IPS-20b (cell line): ENCODE results near the gene GRK5.

Experiments used
- H3K27ac ChIP-seq: one replicate; pipeline ENCODE4 v1.5.1; 2013; ENCODE audit warnings: low read length
- H3K27me3 ChIP-seq: 2 replicates; pipeline ENCODE4 v1.6.1; 2013; ENCODE audit warnings: mild to moderate bottlenecking, low read length, inconsistent platforms; ENCODE audit not compliant: insufficient read depth
- H3K36me3 ChIP-seq: 2 replicates; pipeline ENCODE4 v1.6.1; 2013; ENCODE audit warnings: low read depth, mild to moderate bottlenecking, inconsistent platforms, low read length, moderate library complexity; ENCODE audit not compliant: insufficient read depth
- H3K4me1 ChIP-seq: 2 replicates; pipeline ENCODE4 v1.6.1; 2013; ENCODE audit warnings: mild to moderate bottlenecking, control low read depth, inconsistent platforms, low read length, moderate library complexity; ENCODE audit not compliant: insufficient read depth
- H3K4me3 ChIP-seq: 2 replicates; pipeline ENCODE4 v1.5.1; 2013; ENCODE audit warnings: mild to moderate bottlenecking, low read length, inconsistent platforms
- H3K9ac ChIP-seq: 2 replicates; pipeline ENCODE4 v1.6.1; 2013; ENCODE audit warnings: low read depth, mild to moderate bottlenecking, inconsistent platforms, low read length, moderate library complexity
- H3K9me3 ChIP-seq: 2 replicates; pipeline ENCODE4 v1.6.1; 2013; ENCODE audit warnings: mild to moderate bottlenecking, low read depth, low read length, inconsistent platforms; ENCODE audit not compliant: insufficient read depth

The GRK5 gene

GRCh38 chr10:119391440-119392251 is 184.3 kb downstream of the GRK5 start:
- Histone ChIP-seq H3K9ac (no peak overlapping the region), H3K4me1 (no peaks in the 10 kb centered on the region), H3K9me3 (no peaks in the 10 kb centered on the region), H3K27ac (no peak overlapping the region), H3K36me3 (no peaks in the 10 kb centered on the region), H3K27me3 (no peaks in the 10 kb centered on the region), H3K4me3 (no peak overlapping the region)

DNA sequence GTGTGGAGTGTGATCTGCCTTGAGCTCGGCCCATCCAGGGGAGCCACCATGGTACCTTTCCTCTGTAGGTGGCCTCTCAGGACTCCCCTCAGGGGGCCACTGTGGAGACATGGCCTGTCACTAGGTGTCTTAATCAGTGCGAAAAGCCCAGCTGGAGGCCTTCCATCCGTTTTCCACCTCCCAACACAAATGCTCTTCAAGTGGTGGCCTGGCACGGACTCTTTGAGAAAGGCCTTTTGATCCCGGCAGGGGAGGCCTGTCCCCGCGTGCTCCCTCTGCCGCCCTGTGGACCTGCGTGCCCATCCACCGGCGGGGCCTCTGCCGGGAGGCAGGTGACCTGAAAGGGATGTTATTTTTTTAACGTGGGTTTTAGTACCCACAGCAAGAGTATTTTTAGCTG is 185.6 kb downstream of the GRK5 start:
- Histone ChIP-seq H3K4me1 (no peaks in the 10 kb centered on the region), H3K27ac (no peak overlapping the region), H3K27me3 (no peaks in the 10 kb centered on the region), H3K4me3 (no peak overlapping the region), H3K9me3 (no peaks in the 10 kb centered on the region), H3K36me3 (no peaks in the 10 kb centered on the region), H3K9ac (no peak overlapping the region)

DNA sequence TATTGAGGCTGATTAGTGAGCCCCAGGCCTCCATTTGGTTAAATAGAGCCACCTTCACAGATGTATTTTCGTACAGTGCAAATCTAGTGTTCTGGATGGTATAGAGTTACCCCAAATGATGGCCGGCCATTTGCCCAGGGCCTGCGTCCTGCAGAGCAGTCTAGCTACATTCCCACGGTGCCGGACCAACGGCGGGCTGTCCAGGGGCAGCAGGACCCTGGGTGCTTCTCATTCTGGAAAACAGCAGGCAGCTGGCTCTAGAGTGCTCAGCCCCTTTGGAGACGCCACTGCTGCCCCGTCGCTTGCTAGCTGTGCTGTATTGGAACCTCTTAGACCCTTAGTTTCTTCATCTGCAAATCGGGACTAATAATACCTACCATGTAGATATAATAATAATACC is 186.1 kb downstream of the GRK5 start:
- no peak overlapping the region for H3K9ac ChIP-seq
- no peaks in the 10 kb centered on the region for H3K27me3 ChIP-seq
- no peaks in the 10 kb centered on the region for H3K4me1 ChIP-seq
- H3K4me3 ChIP-seq = no peak overlapping the region
- H3K36me3 ChIP-seq = no peaks in the 10 kb centered on the region
- H3K27ac ChIP-seq = no peak overlapping the region
- no peaks in the 10 kb centered on the region for H3K9me3 ChIP-seq

DNA sequence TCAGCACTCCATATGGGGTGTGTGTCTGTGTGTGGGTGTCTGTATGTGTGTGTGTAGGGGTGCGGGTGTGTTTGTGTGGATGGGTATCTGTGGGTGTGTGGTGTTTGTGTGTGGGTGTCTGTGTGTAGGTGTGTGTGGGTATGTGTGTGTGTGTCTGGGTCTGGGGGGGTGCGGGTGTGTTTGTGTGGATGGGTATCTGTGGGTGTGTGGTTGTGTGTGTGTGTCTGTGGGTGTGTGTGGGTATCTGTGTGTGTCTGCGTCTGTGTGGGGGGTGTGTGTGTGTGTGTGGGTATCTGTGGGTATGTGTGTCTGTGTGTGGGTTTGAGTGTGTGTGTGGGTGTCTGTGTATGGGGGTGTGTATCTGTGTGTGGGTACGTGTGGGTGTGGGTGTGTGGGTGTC is 186.5 kb downstream of the GRK5 start:
- Histone ChIP-seq H3K9me3 (no peaks in the 10 kb centered on the region), H3K27me3 (no peaks in the 10 kb centered on the region), H3K4me3 (no peak overlapping the region), H3K27ac (no peak overlapping the region), H3K9ac (no peak overlapping the region), H3K4me1 (no peaks in the 10 kb centered on the region), H3K36me3 (no peaks in the 10 kb centered on the region)

- H3K4me3 ChIP-seq = no peak overlapping the region
- H3K4me1 ChIP-seq = no peaks in the 10 kb centered on the region
- no peaks in the 10 kb centered on the region for H3K9me3 ChIP-seq
- no peaks in the 10 kb centered on the region for H3K36me3 ChIP-seq
- no peak overlapping the region for H3K27ac ChIP-seq
- H3K27me3 ChIP-seq = no peaks in the 10 kb centered on the region
- H3K9ac ChIP-seq = no peak overlapping the region
Observed at GRCh38 chr10:119394657-119395279, 187.4 kb downstream of the GRK5 start.

GRCh38 chr10:119395280-119396007 is 188.1 kb downstream of the GRK5 start:
- no peaks in the 10 kb centered on the region for H3K4me1 ChIP-seq
- no peak overlapping the region for H3K27ac ChIP-seq
- no peaks in the 10 kb centered on the region for H3K27me3 ChIP-seq
- H3K9me3 ChIP-seq = no peaks in the 10 kb centered on the region
- H3K4me3 ChIP-seq = no peak overlapping the region
- H3K9ac ChIP-seq = no peak overlapping the region
- no peaks in the 10 kb centered on the region for H3K36me3 ChIP-seq

GRCh38 chr10:119396008-119396708 is 188.8 kb downstream of the GRK5 start:
- no peaks in the 10 kb centered on the region for H3K4me1 ChIP-seq

DNA sequence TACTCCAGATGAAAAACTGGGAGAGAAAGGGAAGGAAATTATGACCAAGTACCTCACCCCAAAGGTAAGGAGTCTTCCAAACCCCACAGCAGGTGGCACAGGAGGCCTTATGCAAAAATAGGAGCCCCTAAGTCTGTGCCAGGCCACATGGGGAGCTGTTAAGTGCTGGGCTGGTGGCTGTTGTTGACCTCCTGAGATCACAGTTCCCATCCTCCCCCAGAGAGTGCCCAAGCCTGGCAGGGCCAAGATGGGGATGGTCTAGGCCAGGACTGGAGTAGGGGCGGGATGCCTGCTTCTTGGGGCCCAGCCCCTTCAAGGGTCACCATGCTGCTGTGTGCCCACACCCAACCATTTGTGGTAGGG is 189.3 kb downstream of the GRK5 start:
- Histone ChIP-seq H3K4me3 (no peak overlapping the region), H3K4me1 (no peaks in the 10 kb centered on the region), H3K9ac (no peak overlapping the region), H3K27me3 (no peaks in the 10 kb centered on the region), H3K27ac (no peak overlapping the region), H3K9me3 (no peaks in the 10 kb centered on the region), H3K36me3 (no peaks in the 10 kb centered on the region)

More at GRCh38 chr10:119396008-119396708, 188.8 kb downstream of the GRK5 start:
- no peaks in the 10 kb centered on the region for H3K9me3 ChIP-seq
- H3K4me3 ChIP-seq = no peak overlapping the region
- no peaks in the 10 kb centered on the region for H3K27me3 ChIP-seq
- H3K27ac ChIP-seq = no peak overlapping the region
- H3K36me3 ChIP-seq = no peaks in the 10 kb centered on the region
- H3K9ac ChIP-seq = no peak overlapping the region

- Histone ChIP-seq H3K9me3 (no peaks in the 10 kb centered on the region), H3K4me3 (no peak overlapping the region), H3K9ac (no peak overlapping the region), H3K36me3 (no peaks in the 10 kb centered on the region), H3K27ac (no peak overlapping the region), H3K4me1 (no peaks in the 10 kb centered on the region), H3K27me3 (no peaks in the 10 kb centered on the region)
Observed at GRCh38 chr10:119397416-119397815, 190.0 kb downstream of the GRK5 start.

DNA sequence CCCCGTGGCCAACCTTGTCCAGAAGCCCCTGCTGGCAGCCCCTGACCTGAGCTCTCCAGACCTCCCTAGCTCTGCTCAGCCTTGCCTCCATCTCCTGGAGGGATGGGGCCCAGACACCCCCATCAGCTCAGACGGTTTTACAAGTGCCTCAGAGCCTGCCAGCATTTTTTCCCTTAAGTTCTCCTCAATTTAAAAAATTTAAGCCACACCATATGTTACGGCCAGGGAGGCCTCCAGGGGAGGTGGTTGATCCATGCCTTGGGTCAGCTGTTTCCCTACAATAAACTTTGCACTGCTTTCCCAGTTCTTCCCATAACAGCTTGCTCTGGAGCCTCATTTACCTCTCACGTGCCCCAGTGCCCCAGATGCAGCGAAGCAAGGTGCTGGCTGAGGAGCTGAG is 191.6 kb downstream of the GRK5 start:
- H3K36me3 ChIP-seq = no peaks in the 10 kb centered on the region
- no peak overlapping the region for H3K27ac ChIP-seq
- H3K4me3 ChIP-seq = no peak overlapping the region
- no peaks in the 10 kb centered on the region for H3K9me3 ChIP-seq
- H3K27me3 ChIP-seq = no peaks in the 10 kb centered on the region
- H3K9ac ChIP-seq = no peak overlapping the region
- no peaks in the 10 kb centered on the region for H3K4me1 ChIP-seq

GRCh38 chr10:119399466-119399865 is 192.1 kb downstream of the GRK5 start:
- Histone ChIP-seq H3K36me3 (no peaks in the 10 kb centered on the region), H3K9ac (no peak overlapping the region), H3K4me1 (no peaks in the 10 kb centered on the region), H3K27me3 (no peaks in the 10 kb centered on the region), H3K4me3 (no peak overlapping the region), H3K27ac (no peak overlapping the region), H3K9me3 (no peaks in the 10 kb centered on the region)
